Prostate gland (tissue), 2 donors: Measurements from ENCODE around the gene CLCN2.

ENCODE experiments used
- POLR2A ChIP-seq: fragments of 450-650 bp; IDR thresholded peaks from one replicate; pipeline ENCODE4 v1.6.1; 2016; ENCODE audit warnings: antibody characterized with exemption, mild to moderate bottlenecking
- POLR2AphosphoS5 ChIP-seq: sonication (generic); formaldehyde crosslinking; IDR thresholded peaks from one replicate; pipeline ENCODE4 v1.6.1; 2017; ENCODE audit warnings: antibody characterized with exemption
- TF ChIP-seq, protein P1 (sequence below), 4 experiments: fragments of 200-600 bp in 2 of 4; fragments of 450-650 bp in 2 of 4; sonication (generic) in 2 of 4; IDR thresholded peaks; 1 replicate in 3 of 4; 2 replicates in 1 of 4; pipeline ENCODE4 v1.5.1; 2016 to 2019; ENCODE audit warnings: antibody characterized with exemption in 4 of 4, mild to moderate bottlenecking in 2 of 4, moderate library complexity in 2 of 4

DNA sequence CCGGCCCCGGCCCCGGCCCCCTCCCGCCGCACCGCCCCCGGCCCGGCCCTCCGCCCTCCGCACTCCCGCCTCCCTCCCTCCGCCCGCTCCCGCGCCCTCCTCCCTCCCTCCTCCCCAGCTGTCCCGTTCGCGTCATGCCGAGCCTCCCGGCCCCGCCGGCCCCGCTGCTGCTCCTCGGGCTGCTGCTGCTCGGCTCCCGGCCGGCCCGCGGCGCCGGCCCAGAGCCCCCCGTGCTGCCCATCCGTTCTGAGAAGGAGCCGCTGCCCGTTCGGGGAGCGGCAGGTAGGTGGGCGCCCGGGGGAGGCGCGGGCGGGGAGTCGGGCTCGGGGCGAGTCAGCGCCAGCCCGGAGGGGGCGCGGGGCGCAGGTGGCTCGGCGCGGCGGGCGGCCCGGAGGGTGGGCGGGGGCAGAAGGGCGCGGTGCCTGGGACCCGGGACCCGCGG, 18.8 kb upstream of the CLCN2 start:
- TF ChIP-seq, protein P1, sequence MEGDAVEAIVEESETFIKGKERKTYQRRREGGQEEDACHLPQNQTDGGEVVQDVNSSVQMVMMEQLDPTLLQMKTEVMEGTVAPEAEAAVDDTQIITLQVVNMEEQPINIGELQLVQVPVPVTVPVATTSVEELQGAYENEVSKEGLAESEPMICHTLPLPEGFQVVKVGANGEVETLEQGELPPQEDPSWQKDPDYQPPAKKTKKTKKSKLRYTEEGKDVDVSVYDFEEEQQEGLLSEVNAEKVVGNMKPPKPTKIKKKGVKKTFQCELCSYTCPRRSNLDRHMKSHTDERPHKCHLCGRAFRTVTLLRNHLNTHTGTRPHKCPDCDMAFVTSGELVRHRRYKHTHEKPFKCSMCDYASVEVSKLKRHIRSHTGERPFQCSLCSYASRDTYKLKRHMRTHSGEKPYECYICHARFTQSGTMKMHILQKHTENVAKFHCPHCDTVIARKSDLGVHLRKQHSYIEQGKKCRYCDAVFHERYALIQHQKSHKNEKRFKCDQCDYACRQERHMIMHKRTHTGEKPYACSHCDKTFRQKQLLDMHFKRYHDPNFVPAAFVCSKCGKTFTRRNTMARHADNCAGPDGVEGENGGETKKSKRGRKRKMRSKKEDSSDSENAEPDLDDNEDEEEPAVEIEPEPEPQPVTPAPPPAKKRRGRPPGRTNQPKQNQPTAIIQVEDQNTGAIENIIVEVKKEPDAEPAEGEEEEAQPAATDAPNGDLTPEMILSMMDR (IDR thresholded peaks at IDR 0.05) = no peak
- TF ChIP-seq POLR2A (no peak), POLR2AphosphoS5 (no peak)
